ENCODE measurements around the gene ENOX1.

Gene ENOX1

GRCh38 chr13:43785650-43786471 is 911 bp downstream of the ENOX1 start:
- DNase-seq (ENCODE audit: low read depth), result no peak

- DNase-seq (ENCODE audit: low read depth), result no peak
These were observed 1.5 kb downstream of the ENOX1 start for GRCh38 chr13:43785261-43785649.

- no peak for DNase-seq (ENCODE audit: low read depth)
These were observed 2.3 kb downstream of the ENOX1 start for GRCh38 chr13:43784496-43784895.

- DNase-seq (ENCODE audit: low read depth), result no peak
These were observed 3.0 kb downstream of the ENOX1 start for GRCh38 chr13:43783820-43784219.

- DNase-seq (ENCODE audit: low read depth), result no peak
These were observed 4.1 kb downstream of the ENOX1 start for GRCh38 chr13:43782686-43783085.

GRCh38 chr13:43780666-43781065 is 6.1 kb downstream of the ENOX1 start:
- no peak for DNase-seq (ENCODE audit: low read depth)

- DNase-seq (ENCODE audit: low read depth), result no peak
These were observed 10.2 kb downstream of the ENOX1 start for GRCh38 chr13:43776501-43777079.

- no peak for DNase-seq (ENCODE audit: low read depth)
These were observed 10.8 kb downstream of the ENOX1 start for GRCh38 chr13:43776006-43776405.

- DNase-seq (ENCODE audit: low read depth), result no peak
These were observed 13.2 kb downstream of the ENOX1 start for GRCh38 chr13:43773602-43774001.

GRCh38 chr13:43770871-43771270 is 15.9 kb downstream of the ENOX1 start:
- no peak for DNase-seq (ENCODE audit: low read depth)

GRCh38 chr13:43769529-43769928 is 17.2 kb downstream of the ENOX1 start:
- no peak for DNase-seq (ENCODE audit: low read depth)

- DNase-seq (ENCODE audit: low read depth), result no peak
These were observed 19.3 kb downstream of the ENOX1 start for GRCh38 chr13:43767341-43767931.

- no peak for DNase-seq (ENCODE audit: low read depth)
These were observed 20.0 kb downstream of the ENOX1 start for GRCh38 chr13:43766725-43767124.

- no peak for DNase-seq (ENCODE audit: low read depth)
These were observed 22.4 kb downstream of the ENOX1 start for GRCh38 chr13:43764349-43764748.

GRCh38 chr13:43763143-43763759 is 23.5 kb downstream of the ENOX1 start:
- no peak for DNase-seq (ENCODE audit: low read depth)

GRCh38 chr13:43761616-43762315 is 25.0 kb downstream of the ENOX1 start:
- DNase-seq (ENCODE audit: low read depth), result no peak

GRCh38 chr13:43760257-43760656 is 26.5 kb downstream of the ENOX1 start:
- no peak for DNase-seq (ENCODE audit: low read depth)

- no peak for DNase-seq (ENCODE audit: low read depth)
These were observed 27.9 kb downstream of the ENOX1 start for GRCh38 chr13:43758834-43759233.

- DNase-seq (ENCODE audit: low read depth), result no peak
These were observed 29.5 kb downstream of the ENOX1 start for GRCh38 chr13:43757266-43757665.

- no peak for DNase-seq (ENCODE audit: low read depth)
These were observed 30.9 kb downstream of the ENOX1 start for GRCh38 chr13:43755844-43756243.

- no peak for DNase-seq (ENCODE audit: low read depth)
These were observed 35.1 kb downstream of the ENOX1 start for GRCh38 chr13:43751624-43752023.

- no peak for DNase-seq (ENCODE audit: low read depth)
These were observed 37.3 kb downstream of the ENOX1 start for GRCh38 chr13:43749503-43749902.
